SIG-M5 (cell line): ENCODE data around the gene INS.

Experiments used
- DNase-seq: peaks from one replicate; lab custom pipeline; 2025; lab: John Stamatoyannopoulos, UW

INS gene

DNA sequence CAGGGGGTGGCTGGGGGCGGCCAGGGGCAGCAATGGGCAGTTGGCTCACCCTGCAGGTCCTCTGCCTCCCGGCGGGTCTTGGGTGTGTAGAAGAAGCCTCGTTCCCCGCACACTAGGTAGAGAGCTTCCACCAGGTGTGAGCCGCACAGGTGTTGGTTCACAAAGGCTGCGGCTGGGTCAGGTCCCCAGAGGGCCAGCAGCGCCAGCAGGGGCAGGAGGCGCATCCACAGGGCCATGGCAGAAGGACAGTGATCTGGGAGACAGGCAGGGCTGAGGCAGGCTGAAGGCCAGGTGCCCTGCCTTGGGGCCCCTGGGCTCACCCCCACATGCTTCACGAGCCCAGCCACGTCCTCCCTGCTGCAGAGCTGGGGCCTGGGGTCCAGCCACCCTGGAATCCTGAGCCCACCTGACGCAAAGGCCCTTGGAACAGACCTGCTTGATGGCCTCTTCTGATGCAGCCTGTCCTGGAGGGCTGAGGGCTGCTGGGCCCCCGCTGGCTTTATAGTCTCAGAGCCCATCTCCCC, at the start of gene INS:
Gene INS (minus strand): TSS at position 474 of the 524 bp plus-strand sequence. CDS start 238 bp downstream, at position 236.
- no peak for DNase-seq

- DNase-seq, result no peak
Measured at GRCh38 chr11:2210366-2211112, 49.5 kb upstream of the INS start.

- DNase-seq, result no peak
Measured at GRCh38 chr11:2209900-2210321, 48.9 kb upstream of the INS start.

DNA sequence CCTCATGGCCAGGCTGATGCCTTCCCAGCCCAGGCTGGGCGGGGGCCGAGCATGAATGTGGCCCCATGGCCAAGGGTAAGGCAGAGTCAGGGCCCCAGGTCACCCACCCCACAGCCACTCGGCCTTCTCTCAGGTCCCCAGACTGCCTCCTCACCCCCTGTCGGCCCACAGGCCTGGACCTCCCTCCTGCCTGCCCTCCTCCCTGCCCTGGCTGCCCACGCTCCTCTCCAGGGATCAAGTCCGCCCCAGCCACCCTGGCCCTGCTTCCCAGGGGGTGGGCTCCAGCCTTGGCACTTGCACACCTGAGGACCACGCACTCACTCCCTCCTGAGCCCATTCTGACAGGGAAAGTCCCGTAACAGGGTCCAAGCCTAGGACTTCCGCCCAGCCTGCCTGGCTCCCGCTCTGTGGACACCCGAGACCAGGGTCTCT, 48.4 kb upstream of the INS start:
- DNase-seq, result no peak

- no peak for DNase-seq
Measured at GRCh38 chr11:2208691-2209369, 47.8 kb upstream of the INS start.

DNA sequence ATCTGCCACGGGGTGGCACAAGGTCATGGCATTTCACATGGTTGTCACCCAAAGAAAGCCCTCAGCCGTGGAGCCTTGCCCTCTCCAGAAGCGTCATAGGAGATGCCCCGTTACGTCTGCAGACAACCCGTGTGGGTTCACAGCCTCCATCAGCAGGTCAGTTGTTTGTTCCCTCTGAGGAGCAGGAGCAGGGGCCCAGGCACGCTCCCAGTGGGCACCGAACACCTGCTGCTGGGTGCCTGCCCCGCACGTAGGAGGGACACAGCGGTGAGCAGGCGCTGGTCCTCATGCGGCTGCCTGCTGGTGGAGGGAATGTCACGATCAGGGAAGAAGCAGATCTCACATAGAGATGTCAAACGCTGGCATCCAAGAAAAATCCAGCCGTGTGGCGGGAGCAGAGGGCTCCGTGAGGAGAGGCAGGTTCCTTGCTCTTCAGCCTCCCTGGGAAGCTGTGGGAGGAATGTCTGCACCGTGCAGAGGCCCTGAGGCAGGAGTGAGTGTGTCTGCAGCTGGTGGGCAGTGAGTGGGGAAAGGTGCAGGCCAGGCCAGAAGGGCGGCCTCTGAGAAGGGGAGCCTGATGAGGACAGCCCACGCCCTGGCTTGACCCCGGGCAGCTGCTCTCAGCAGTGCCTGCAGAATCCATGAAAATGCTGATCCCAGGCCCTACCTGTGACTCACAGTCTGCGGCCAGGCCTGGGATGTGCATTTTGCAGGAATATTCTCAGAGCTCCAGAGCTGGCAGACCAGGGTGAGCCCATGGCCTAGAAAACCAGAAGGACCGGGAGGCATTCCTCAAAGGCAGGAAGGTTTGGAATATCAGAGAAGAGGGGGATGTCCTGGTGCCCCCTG, 47.0 kb upstream of the INS start:
- no peak for DNase-seq

DNA sequence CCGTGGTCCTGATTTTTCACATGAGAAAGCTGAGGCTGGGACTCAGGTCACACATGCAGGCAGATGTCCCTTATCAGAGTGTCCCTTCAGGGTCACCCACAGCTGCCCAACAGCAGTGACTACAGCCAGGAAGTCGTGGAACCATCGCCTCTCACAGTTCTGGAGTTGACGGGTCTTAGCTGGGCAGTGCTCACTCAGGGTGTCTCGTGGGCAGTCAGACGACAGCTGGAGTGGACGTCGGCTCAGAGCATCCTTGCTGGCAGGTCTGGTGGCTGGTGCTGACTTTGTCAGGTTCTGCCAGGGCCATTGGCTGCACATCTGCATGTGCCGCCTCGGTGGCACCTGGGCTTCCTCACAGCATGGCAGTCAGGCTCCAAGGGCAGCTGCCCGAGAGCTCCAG, 46.2 kb upstream of the INS start:
- DNase-seq, result no peak

DNA sequence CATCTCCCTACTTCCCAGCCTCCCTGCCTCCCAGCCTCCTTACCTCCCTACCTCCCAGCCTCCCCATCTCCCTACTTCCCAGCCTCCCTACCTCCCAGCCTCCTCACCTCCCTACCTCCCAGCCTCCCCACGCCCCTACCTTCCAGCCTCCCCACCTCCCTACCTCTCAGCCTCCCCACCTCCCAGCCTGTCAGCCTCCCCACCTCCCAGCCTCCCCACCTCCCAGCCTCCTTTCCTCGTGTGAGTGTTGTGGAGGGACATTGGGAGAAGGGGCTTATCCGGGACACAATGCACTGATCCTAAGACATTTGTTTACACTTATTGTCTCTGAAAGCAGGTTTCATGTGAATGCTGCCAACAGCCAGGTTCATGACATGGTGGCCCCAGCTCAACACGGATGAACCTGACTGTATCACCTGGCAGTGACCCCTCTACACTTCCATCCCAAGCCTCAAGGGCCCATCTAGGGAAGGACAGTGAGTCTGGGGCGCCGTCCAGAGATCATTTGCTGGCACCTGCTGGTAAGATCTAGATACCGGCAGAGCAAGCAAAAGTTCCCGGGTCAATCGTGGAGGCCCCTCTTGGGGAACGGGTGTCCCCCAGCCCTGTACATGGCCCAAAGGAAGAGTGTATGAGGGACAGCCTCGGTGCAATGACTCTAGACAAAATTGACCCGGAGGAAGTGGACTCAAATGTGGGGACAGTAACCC, 45.1 kb upstream of the INS start:
- DNase-seq, result no peak

DNA sequence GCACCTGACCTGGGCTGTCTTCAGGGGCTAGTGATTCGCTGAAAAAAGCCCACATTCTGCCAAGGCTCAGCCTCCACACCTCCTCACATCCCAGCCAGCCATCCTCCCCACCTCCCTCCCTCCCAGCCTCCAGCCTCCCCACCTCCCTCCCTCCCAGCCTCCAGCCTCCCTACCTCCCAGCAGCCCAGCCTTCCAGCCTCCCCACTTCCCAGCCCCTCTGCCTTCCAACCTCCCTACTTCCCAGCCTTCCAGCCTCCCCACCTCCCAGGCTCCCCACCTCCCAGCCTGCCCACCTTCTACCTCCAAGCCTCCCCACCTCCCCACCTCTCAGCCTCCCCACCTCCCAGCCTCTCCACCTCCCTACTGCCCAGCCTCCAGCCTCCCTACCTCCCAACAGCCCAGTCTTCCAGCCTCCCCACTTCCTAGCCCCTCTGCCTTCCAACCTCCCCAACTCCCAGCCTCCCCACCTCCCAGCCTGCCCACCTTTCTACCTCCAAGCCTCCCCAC, 44.3 kb upstream of the INS start:
- DNase-seq, result no peak

GRCh38 chr11:2204361-2205213, 43.6 kb upstream of the INS start:
- no peak for DNase-seq

- no peak for DNase-seq
Measured at GRCh38 chr11:2203440-2204259, 42.6 kb upstream of the INS start.

- DNase-seq, result no peak
Measured at GRCh38 chr11:2202900-2203439, 42.0 kb upstream of the INS start.

DNA sequence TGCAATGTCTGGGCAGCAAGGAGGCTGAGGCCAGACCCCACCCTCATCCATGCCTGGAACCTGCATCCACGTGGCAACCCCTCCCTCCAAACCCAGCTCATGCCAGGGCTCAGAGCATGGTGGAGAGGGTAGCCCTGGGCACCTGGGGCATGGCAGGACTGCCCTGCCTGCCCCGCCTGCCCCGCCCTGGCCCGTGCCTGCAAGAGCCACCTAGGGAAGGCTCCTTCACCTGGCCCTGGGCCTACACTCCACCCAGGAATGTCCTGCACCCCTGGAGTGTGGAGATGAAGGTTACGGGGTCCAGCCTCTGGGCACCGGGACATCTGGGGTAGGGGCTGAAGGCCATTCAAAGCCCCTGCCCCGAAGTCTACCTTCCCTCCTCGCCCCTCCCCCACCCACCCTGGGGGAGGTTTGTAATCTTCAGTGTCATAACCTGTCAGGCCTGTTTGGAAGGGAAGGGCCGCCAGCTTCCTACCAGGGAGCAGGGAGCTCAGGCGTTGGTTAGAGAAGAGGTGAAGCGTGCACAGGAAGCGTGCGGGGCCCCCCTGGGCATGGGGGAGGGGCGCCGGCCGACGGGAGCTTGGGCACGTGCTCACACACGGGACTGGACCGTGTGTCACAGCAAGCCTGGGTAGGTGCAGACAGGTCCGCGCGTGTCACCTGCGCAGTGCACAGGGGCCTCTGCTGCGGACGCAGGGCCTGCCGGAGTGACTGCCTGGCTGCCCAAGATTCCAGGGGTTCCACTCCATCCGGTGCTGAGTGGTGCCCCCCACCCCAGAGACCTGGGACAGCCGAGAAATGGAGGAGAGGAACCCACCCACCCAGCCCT, 41.3 kb upstream of the INS start:
- no peak for DNase-seq

DNA sequence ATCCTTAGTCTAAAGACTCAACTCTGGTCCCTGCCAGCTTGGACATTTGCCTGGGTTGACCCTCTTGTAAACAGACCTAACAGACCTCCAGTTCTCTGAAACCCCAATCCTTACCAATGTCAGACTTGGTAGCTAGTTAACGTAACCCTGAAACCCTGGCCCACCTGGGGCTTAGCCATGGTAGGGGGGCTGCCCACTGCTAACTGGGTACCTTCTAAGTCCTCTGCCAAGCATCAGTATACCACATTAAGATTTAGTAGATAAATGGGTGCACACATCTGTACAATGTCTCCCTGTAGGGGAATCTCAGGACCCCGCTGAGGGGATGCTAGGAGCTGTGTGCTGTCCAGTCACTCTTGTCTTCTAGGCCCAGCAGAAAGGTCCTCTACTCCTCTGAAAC, 40.5 kb upstream of the INS start:
- DNase-seq, result no peak

DNA sequence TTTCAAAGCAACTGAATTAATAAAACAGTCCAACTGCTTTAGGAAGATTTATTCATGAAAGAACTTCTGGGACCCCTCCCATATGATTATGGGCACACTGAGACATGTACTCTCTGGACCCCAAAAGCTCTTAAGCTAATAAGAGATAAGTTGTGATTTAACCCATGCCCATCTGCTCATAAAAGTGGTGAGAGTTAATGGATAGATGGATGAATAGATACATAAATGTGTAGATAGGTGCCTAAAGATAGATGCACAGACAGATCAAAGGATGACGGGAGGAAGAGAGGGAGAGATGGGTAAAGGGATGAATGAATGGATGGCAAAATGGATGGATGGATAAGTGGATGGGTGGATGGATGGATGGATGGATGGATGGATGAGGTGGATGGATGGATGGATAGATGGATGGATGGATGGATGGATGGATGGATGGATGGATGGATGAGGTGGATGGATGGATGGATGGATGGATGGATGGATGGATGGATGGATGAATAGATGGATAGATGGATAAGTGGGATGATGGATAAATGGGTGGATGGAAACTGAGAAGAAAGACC, 40.0 kb upstream of the INS start:
- DNase-seq, result no peak

DNA sequence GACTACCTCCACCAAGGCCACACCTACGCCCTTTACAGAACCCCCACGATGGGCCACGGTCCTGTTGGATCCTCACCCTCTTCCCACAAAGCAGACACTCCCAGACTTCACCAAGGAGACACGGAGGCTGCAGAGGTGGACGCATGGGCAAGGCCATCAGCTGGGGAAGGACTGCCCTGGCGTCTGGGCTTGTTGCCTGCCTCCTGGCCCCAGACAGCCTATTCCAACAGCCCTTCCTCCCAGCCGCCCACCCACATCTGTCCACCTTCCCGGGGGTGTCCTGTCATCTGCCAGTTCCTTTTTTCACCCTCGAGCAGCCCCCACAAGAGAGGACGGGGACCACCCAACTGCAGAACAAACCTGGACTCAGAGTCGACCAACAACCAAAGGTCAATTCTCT, 39.5 kb upstream of the INS start:
- DNase-seq, result no peak

DNA sequence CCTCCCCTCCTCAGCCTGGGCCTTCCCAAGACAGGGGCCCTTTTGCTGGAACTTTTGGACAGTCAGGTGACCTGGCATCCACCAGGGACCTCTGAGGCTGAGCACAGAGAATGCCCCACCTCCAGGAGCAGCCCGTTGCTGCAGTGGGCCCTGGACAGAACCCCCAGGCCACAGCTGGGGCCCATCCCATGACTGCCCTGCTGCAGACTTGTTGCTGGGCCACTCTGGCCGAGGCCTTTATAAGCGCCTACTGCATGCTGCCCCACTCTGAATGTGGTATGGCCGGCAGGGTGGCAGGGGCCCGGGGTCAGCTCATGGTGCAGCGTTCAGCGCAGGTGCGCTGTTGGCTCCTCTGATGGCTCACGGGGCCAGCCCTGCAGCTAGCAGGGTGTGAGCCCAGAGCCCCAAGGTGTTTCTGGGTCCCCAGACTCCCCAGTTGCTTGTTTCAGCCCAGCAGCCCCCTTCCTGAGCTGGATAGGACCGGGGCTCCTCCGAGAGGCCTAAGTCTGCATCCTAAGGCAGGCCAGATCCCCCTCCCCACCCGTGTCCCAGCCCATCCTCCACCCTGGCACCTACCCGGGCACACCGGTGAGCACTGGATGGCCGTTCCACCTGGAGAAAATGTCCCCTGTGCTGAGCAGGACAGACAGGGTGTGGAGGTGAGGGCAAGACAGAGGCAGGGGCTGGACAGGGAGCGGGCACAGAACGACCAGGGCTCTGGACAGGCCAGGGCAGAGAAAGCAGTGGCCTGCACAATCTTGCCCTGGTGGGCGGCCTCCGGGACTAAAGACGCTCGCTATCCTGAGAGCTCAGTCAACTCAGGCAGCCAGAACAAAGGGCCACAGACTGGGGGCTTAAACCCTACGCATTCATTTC, 38.7 kb upstream of the INS start:
- no peak for DNase-seq
